SK-N-SH (cell line): ENCODE measurements around the gene SCGB1C2. TPM values are rescaled to one million over a fixed set of nuclear protein-coding genes. Genes with fewer than 3 reads are reported as not detected.

ENCODE experiments used
- CTCF ChIA-PET: fragments of 300-600, 350-600 bp; formaldehyde crosslinking; extraction: SDS; loops from one replicate; lab custom pipeline; 2021; lab: Yijun Ruan, JAX
- POLR2A ChIA-PET: fragments of 350-600 bp; sonication (Branson Sonifier 250); formaldehyde crosslinking; extraction: SDS; loops from one replicate; lab custom pipeline; 2020; ENCODE audit warnings: antibody characterized with exemption, inconsistent platforms; lab: Yijun Ruan, JAX
- DNase-seq: peaks from one replicate; pipeline ENCODE4 v3.0.0; 2012
- H2AFZ ChIP-seq: fragments of 200-600 bp; sonication (generic); 2 replicates; pipeline ENCODE4 v1.8.1; 2016; ENCODE audit warnings: antibody characterized with exemption, mild to moderate bottlenecking, low read depth
- H3F3A ChIP-seq: fragments of 200-600 bp; sonication (generic); replicated peaks from 2 replicates; pipeline ENCODE3; 2016; ENCODE audit warnings: antibody characterized with exemption, mild to moderate bottlenecking; ENCODE audit not compliant: insufficient read depth
- H3K27ac ChIP-seq, 2 experiments: fragments of 200-500 bp in 1 of 2; fragments of 200-600 bp in 1 of 2; sonication (Bioruptor generic) in 1 of 2; sonication (generic), shearing (Covaris generic) in 1 of 2; 2 replicates each; pipeline versions ENCODE4 v1.5.1 to v1.6.1; 2014 to 2016; ENCODE audit warnings: low read depth in 2 of 2, inconsistent platforms in 1 of 2, low read length in 1 of 2, mild to moderate bottlenecking in 1 of 2, mixed read lengths in 1 of 2
- H3K27me3 ChIP-seq: fragments of 200-600 bp; sonication (generic), shearing (Covaris generic); 2 replicates; pipeline ENCODE4 v1.6.1; 2016; ENCODE audit warnings: mixed run types; ENCODE audit not compliant: insufficient read depth
- H3K36me3 ChIP-seq, 2 experiments: fragments of 200-500 bp in 1 of 2; fragments of 200-600 bp in 1 of 2; sonication (Bioruptor generic) in 1 of 2; sonication (generic) in 1 of 2; replicated peaks in 1 of 2; 2 replicates each; pipeline versions ENCODE3 to v1.5.1; 2014 to 2016; ENCODE audit warnings: low read length in 1 of 2, mild to moderate bottlenecking in 1 of 2; ENCODE audit not compliant: insufficient read depth in 2 of 2, control insufficient read depth in 1 of 2
- H3K4me1 ChIP-seq, 2 experiments: fragments of 200-500 bp in 1 of 2; fragments of 200-600 bp in 1 of 2; sonication (Bioruptor generic) in 1 of 2; sonication (generic), shearing (Covaris generic) in 1 of 2; 2 replicates each; pipeline versions ENCODE4 v1.5.1 to v1.6.1; 2014 to 2016; ENCODE audit warnings: low read depth in 1 of 2, low read length in 1 of 2, mixed run types in 1 of 2; ENCODE audit not compliant: insufficient read depth in 2 of 2, control insufficient read depth in 1 of 2
- H3K4me2 ChIP-seq: fragments of 200-600 bp; sonication (generic), shearing (Covaris generic); 2 replicates; pipeline ENCODE4 v1.6.1; 2017; ENCODE audit warnings: mixed run types
- H3K4me3 ChIP-seq, 2 experiments: fragments of 200-500 bp in 1 of 2; fragments of 200-600 bp in 1 of 2; sonication (Bioruptor generic) in 1 of 2; sonication (generic), shearing (Covaris generic) in 1 of 2; 2 replicates each; pipeline versions ENCODE4 v1.5.1 to v1.8.1; 2014 to 2016; ENCODE audit warnings: low read depth in 2 of 2, inconsistent platforms in 1 of 2, low read length in 1 of 2, mild to moderate bottlenecking in 1 of 2, mixed read lengths in 1 of 2, moderate library complexity in 1 of 2
- H3K79me2 ChIP-seq: fragments of 200-600 bp; sonication (generic); 2 replicates; pipeline ENCODE4 v1.8.1; 2017; ENCODE audit warnings: mild to moderate bottlenecking; ENCODE audit not compliant: insufficient read depth
- H3K9ac ChIP-seq: fragments of 200-600 bp; sonication (generic); 2 replicates; pipeline ENCODE4 v1.6.1; 2017; ENCODE audit warnings: mixed run types
- H3K9me2 ChIP-seq: fragments of 200-600 bp; sonication (generic); 2 replicates; pipeline ENCODE4 v1.6.1; 2017; ENCODE audit warnings: mixed run types
- H3K9me3 ChIP-seq: fragments of 200-600 bp; sonication (generic); 2 replicates; pipeline ENCODE4 v1.6.1; 2017; ENCODE audit warnings: mixed run types, mild to moderate bottlenecking, moderate library complexity
- H4K20me1 ChIP-seq: fragments of 200-600 bp; sonication (generic); 2 replicates; pipeline ENCODE4 v1.6.1; 2017; ENCODE audit warnings: mild to moderate bottlenecking, mixed run types; ENCODE audit not compliant: insufficient read depth
- CHD2 ChIP-seq: fragments of 150-350 bp; IDR thresholded peaks from 2 replicates; pipeline ENCODE4 v1.6.1; 2018; ENCODE audit warnings: low read length; ENCODE audit not compliant: partially characterized antibody
- GABPA ChIP-seq: IDR thresholded peaks from 2 replicates; pipeline ENCODE4 v1.4.0; 2012; ENCODE audit warnings: low read depth, mild to moderate bottlenecking
- GATA2 ChIP-seq: sonication (generic); formaldehyde crosslinking; IDR thresholded peaks from 2 replicates; pipeline ENCODE4 v1.5.0; 2020; ENCODE audit warnings: mild to moderate bottlenecking, missing genetic modification reagents
- IRF3 ChIP-seq: fragments of 150-350 bp; IDR thresholded peaks from 2 replicates; pipeline ENCODE4 v1.6.1; 2016; ENCODE audit warnings: mild to moderate bottlenecking, low read depth, low read length
- MAX ChIP-seq: IDR thresholded peaks from 2 replicates; pipeline ENCODE4 v1.4.0; 2012; ENCODE audit warnings: low read depth
- MEF2A ChIP-seq: IDR thresholded peaks from 2 replicates; pipeline ENCODE4 v1.4.0; 2012; ENCODE audit warnings: low read depth, borderline replicate concordance
- PBX3 ChIP-seq: IDR thresholded peaks from 2 replicates; pipeline ENCODE4; 2012
- POLR2AphosphoS5 ChIP-seq: IDR thresholded peaks from 2 replicates; pipeline ENCODE4 v1.6.1; 2012; ENCODE audit warnings: low read depth, low read length
- RCOR1 ChIP-seq: fragments of 150-350 bp; IDR thresholded peaks from 2 replicates; pipeline ENCODE4 v1.6.1; 2017; ENCODE audit warnings: antibody characterized with exemption, low read length
- RFX5 ChIP-seq: IDR thresholded peaks from 2 replicates; pipeline ENCODE4 v1.6.1; 2012; ENCODE audit warnings: mild to moderate bottlenecking, improper control_type of control experiment, low read length
- SIN3A ChIP-seq: IDR thresholded peaks from 2 replicates; pipeline ENCODE4 v1.6.1; 2012; ENCODE audit warnings: low read depth, mild to moderate bottlenecking, low read length, moderate library complexity, borderline replicate concordance
- SMC3 ChIP-seq: IDR thresholded peaks from 2 replicates; pipeline ENCODE4 v1.6.1; 2012; ENCODE audit warnings: low read depth, low read length, improper control_type of control experiment
- TEAD4 ChIP-seq: IDR thresholded peaks from 2 replicates; pipeline ENCODE4 v1.4.0; 2012; ENCODE audit warnings: mild to moderate bottlenecking, borderline replicate concordance; ENCODE audit not compliant: insufficient read depth
- USF1 ChIP-seq: IDR thresholded peaks from 2 replicates; pipeline ENCODE4 v1.4.0; 2012; ENCODE audit warnings: low read depth, borderline replicate concordance
- ZBTB33 ChIP-seq: IDR thresholded peaks from 2 replicates; pipeline ENCODE4 v1.4.0; 2012; ENCODE audit warnings: low read depth, borderline replicate concordance
- WGBS: methylation state at CpG from one replicate; pipeline ENCODE4 v1.1.6; 2017; ENCODE audit warnings: low lambda C conversion rate; 5-methylcytosine and 5-hydroxymethylcytosine counted together
- polyA plus RNA-seq, 3 experiments: library from polyadenylated mRNA; depleted of rRNA; stranded (reverse); fragments of >200 nt; gene quantifications; 2 replicates each; pipeline ENCODE4 v1.2.3, GENCODE V29; 2012

Gene SCGB1C2
- polyA plus RNA-seq, 1 of the 3 experiments (the other 2 are of a cell fraction): not detected

- H3K4me1 ChIP-seq: no peaks in the 10 kb centered on the region
- WGBS: 37% methylated on average over 5 of the region's 11 CpGs
- CTCF ChIA-PET: interaction anchor here (0.7 to 4.5 kb wide), 5 partner anchors 11 to 538 kb away, joined by 3 to 33 read pairs (median 9); no protein-coding TSS in a partner anchor
These were observed 25.3 kb downstream of the SCGB1C2 start for GRCh38 chr17:162689-163088.

GRCh38 chr17:163514-164098, 26.2 kb downstream of the SCGB1C2 start:
- Histone ChIP-seq H3F3A (no peaks in the 10 kb centered on the region), H3K4me1 (no peaks in the 10 kb centered on the region), H3K36me3 (no peaks in the 10 kb centered on the region), H3K27ac (no peak overlapping the region), H3K9me3 (no peaks in the 10 kb centered on the region), H2AFZ (no peak overlapping the region), H3K4me2 (no peak overlapping the region), H3K9ac (no peak overlapping the region), H4K20me1 (no peaks in the 10 kb centered on the region), H3K4me3 (no peak overlapping the region), H3K79me2 (no peaks in the 10 kb centered on the region), H3K27me3 (no peaks in the 10 kb centered on the region; the same call in 1 of the 2 replicates), H3K9me2 (no peaks in the 10 kb centered on the region)
- POLR2A ChIA-PET: no interaction called here
- no peak for DNase-seq
- WGBS: 63% methylated on average over 8 of the region's 11 CpGs
- CTCF ChIA-PET: interaction anchor here (0.6 to 4.5 kb wide), 11 partner anchors 9 to 537 kb away, joined by 3 to 44 read pairs (median 8); partner anchors contain the start of gene DOC2B
- TF ChIP-seq USF1 (no peak), SMC3 (no peak), GABPA (no peak), PBX3 (no peak)

More at GRCh38 chr17:162689-163088, 25.3 kb downstream of the SCGB1C2 start:
- no peak overlapping the region for H3K4me2 ChIP-seq
- H3F3A ChIP-seq: no peaks in the 10 kb centered on the region
- TF ChIP-seq CHD2 (no peak), RFX5 (no peak), RCOR1 (no peak), ZBTB33 (no peak), TEAD4 (no peak), IRF3 (no peak), MAX (no peak), SIN3A (no peak), GATA2 (CRISPR knock-in tag) (no peak), MEF2A (no peak), POLR2AphosphoS5 (no peak)
- H3K4me3 ChIP-seq: no peak overlapping the region
- POLR2A ChIA-PET: interaction anchor here (0.6 kb wide), 1 partner anchor 10 kb away, joined by 3 read pairs; no protein-coding TSS in a partner anchor
- H3K27ac ChIP-seq: no peak overlapping the region
- no peaks in the 10 kb centered on the region for H4K20me1 ChIP-seq
- no peaks in the 10 kb centered on the region for H3K9me2 ChIP-seq
- H3K9ac ChIP-seq: no peak overlapping the region
- no peaks in the 10 kb centered on the region for H3K9me3 ChIP-seq
- no peaks in the 10 kb centered on the region for H3K79me2 ChIP-seq
- no peak overlapping the region for H2AFZ ChIP-seq
- H3K36me3 ChIP-seq: no peaks in the 10 kb centered on the region
- no peak for DNase-seq
- no peaks in the 10 kb centered on the region; the same call in 1 of the 2 replicates for H3K27me3 ChIP-seq
